Erythroblast (primary cell): ENCODE measurements around the gene NECAB3.

Source experiments
- GATA1 ChIP-seq: IDR thresholded peaks from 2 replicates; pipeline ENCODE4 v1.6.1; 2011; ENCODE audit warnings: low read depth, mild to moderate bottlenecking, control low read depth, low read length, moderate library complexity
- POLR2A ChIP-seq: IDR thresholded peaks from 2 replicates; pipeline ENCODE4 v1.6.1; 2011; ENCODE audit warnings: mild to moderate bottlenecking, low read length

DNA sequence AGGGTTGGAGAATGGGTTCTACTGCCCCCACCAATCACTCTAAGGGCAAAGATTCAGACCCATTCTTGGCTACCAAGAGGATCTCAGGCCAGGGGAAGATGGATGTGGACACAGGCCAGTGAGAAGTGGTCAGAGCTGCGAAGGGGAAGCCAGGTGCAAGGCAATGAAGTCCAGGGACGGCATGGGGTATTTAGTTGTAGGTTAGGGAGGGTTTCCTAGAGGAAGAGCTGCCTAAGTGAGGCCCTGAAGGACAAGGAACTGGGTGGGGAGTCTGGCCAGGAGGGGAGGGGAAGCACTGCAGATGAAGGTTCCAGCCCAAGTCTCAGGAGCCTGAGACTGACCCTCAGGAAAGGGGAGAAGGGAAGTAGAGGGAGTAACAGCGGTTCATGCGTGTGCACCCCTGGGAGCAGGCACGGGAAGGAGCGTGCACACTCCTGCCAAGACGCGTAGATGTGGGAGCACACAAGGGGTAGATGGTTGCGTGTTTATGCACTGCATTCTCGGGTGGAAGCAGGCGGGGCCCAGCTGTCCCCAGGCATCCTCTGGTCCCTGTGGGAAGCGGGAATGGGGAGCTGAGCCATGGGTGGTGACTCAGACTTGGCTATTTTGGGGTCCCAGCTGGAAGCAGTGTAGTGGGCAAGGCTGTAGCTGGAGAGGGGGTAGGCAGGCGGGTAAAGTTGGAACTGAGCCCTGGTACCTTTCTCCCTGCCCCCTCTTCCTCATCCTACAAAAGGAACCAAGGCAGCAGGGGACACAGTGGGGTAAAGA is 4.2 kb downstream of the NECAB3 start:
- TF ChIP-seq POLR2A (no peak), GATA1 (no peak)
